ENCODE data around the gene DYRK2.
A peak's percentile ranks its signal among the peaks of the same experiment; 100 is the strongest.

DYRK2 gene

DNA sequence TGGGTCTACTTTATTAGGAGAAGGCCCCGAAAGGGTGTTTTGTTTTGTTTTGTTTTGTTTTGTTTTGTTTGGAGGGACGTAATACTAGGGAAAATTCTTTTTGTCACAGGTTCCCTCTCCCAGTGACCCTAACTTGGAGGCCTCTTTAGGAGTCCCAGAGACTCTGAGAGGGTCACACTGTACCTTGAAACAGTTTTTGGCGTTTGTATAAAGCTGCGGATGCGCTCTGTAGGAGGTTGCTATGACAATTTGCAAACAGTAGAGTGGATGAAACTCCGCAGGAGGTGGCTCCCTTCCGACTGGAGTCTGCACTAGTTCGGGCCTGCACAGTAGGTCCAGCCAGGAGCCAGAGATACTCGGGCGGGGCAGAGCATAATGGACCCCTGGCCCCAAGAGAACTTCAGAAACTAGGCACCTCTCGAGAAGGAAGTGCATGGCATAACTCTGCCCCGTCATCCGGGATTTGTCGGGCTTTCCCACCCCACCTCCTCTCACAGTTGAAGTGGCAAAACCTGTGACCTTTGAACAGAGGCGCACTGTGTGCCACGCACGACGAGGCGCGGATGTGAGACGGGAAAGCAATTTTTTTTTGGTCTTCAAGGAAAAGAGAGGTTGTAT, 1.3 kb upstream of the DYRK2 start:
- no peak for DNase-seq

- peak; percentile 78 for DNase-seq
Observed at GRCh38 chr12:67647799-67648520, 585 bp upstream of the DYRK2 start.

DNA sequence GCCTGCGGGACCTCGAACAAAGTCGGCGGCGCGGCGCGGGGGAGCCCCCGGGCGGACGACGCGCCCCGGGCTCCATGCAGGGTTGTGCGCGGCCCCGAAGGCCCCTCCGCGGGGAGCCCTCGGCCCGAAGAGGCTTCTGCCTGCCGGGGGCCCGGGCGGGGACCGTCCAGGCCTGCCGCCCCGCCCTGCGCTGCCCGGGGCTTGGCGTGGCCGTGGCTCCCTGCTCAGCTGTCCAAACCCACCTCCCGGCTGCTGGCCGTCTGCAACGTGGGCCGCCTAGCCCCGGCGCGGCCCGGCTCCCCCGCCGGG, 670 bp downstream of the DYRK2 start:
- DNase-seq = no peak

DNA sequence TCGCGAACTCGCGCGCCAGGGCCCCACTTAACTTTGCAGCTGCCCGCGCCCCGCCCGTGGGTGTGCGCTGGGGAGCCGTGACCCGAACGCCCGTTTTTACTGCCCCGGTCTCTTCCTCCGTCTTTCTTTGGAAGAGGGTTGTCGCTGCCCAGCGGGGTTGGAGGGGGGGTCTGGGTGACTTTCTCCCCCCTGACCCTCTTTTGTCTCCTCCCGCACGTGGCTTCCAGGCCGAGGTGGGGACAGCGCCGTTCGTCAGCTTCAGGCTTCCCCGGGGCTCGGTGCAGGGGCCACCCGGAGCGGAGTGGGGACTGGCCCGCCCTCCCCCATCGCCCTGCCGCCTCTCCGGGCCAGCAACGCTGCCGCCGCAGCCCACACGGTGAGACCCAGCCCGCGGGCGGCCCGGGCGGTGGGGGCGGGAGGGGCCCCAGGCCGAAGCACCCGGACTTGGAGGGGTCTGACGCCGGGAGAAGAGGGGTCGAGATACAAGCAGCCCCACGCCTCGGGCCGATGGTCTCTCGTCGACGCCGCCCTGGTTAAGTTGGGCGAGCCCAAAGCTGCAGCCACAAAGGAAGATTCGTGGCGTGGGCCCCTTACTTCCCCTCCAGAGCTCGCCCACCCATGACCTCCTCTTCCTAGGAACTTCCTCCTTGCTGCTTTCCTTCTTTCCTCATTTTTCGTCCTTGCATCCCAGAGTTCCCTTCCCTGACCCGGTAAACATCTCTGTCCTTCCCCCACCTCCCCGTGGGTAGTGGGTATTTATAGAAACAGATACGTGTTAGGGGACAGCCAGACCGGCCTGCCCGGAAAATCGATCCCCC, 1.2 kb downstream of the DYRK2 start:
- no peak for DNase-seq

- DNase-seq = no peak
Observed at GRCh38 chr12:67650388-67651131, 2.0 kb downstream of the DYRK2 start.

DNA sequence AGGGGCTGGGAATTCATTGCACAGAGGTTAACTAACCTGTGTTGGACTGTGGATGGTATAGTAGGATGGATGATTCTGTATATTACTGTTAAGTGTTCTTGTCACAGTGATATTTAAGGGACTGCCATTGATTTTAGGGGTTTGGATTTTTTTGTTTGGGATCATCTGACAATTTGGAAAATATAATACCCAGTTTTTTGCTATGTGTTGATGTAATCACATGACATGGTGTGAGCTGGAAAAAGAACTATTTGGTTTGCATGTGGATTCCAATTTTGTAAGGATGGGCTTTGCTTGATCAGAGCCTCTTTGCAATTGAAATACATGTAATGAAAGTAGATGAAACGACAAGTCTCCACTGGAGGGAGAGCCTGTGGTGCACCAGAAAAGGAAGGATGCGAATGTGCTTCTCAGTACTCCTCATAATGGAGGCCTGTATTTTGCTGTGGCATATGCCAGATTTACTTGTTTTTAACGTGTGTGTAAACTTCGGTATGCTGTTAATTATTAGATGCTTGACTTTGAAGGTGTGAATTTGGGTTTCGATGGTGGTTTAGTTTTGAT, 2.7 kb downstream of the DYRK2 start:
- no peak for DNase-seq

DNA sequence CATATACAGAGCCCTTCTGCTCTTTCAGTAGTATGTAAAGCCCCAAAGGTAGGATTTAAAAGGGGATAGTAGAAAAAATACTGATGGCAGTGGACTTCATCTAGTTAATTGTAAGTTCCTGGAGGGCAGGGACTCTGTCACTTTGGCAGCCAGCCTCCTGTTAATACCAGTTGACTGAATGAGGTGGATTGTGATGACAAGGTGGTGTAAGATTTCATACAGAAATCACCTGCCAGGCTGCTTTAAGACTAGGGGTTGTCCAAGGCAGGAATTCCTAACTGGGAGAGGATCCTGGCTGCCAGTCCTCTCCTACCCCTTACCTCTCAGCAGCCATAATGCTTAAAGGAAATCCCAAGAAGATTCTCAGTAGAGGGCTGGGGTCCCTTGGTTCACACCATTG, 7.3 kb downstream of the DYRK2 start:
- DNase-seq = no peak

DNA sequence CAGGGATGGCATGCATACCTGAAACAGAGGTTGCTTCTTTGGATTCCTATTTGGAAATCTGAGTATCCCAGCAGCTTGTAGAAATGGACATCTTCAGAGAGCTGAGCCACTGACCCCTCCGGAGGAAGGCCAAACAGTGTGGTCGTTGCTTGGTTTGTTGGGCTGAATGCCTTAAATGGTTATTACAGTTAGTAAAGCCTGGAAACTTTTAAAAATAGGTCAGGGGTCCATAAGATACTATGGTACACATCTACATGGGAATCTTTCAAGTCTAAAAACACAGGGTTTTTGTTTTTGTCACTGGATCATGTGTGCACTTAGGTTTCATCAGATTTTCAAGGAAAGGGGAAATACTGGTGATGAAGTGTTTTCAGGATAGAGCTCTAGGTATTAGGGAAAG, 7.7 kb downstream of the DYRK2 start:
- no peak for DNase-seq

DNA sequence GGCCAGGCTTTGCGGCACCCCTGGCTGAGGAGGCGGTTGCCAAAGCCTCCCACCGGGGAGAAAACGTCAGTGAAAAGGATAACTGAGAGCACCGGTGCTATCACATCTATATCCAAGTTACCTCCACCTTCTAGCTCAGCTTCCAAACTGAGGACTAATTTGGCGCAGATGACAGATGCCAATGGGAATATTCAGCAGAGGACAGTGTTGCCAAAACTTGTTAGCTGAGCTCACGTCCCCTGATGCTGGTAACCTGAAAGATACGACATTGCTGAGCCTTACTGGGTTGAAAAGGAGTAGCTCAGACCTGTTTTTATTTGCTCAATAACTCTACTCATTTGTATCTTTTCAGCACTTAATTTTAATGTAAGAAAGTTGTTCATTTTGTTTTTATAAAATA, 9.9 kb downstream of the DYRK2 start:
- DNase-seq = no peak

DNA sequence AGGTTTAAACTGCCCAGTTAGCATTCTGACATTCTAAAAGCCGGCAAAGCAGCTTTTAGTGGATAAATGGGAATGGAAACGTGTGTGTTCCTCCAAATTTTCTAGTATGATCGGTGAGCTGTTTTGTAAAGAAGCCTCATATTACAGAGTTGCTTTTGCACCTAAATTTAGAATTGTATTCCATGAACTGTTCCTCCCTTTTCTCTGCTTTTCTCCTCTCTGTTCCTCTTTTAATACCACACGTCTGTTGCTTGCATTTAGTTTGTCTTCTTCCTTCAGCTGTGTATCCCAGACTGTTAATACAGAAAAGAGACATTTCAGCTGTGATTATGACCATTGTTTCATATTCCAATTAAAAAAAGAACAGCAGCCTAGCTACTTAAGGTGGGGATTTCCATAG, 10.7 kb downstream of the DYRK2 start:
- DNase-seq = no peak

GRCh38 chr12:67661311-67662021, 12.9 kb downstream of the DYRK2 start:
- no peak for DNase-seq

- DNase-seq = no peak
Observed at GRCh38 chr12:67662910-67663538, 14.5 kb downstream of the DYRK2 start.

DNA sequence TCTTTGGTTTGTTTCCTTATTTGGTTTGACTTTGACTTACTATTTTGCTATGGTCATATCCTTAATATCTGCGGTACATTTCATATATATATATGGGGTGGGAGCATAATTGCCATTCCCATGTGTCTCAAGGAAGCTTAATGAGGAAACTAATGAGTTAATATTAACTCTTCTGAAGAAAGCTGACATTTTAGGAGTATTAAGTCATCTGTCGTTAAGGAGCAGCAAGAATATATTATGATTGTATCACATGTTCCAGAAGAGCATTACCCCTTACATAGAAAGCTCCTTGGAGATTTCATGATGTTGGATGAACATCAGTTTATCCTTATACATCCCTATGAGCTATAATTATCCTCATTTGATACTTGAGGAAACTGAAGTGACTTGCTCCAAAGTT, 15.6 kb downstream of the DYRK2 start:
- DNase-seq = no peak

GRCh38 chr12:67665679-67666078, 17.1 kb downstream of the DYRK2 start:
- DNase-seq = no peak

DNA sequence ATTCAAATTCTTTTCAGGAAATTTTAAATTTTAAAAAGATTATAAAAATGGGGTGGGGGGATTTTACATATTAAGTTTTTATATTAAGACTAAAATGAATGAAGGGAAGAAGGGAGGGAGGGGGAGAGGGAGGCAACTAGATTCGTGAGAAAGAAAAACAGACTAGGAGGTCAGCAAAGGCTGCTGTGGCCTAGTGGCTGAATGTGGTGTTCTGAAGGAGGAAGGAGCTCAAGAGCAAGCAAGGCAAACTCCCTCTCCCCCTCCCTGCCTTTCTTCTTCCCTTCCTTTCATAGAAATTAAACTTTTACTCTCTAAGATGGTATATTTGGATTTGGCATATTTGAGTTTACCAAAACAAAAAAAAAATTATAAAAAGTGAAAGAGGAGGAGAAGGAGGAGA, 18.1 kb downstream of the DYRK2 start:
- DNase-seq = no peak

DNA sequence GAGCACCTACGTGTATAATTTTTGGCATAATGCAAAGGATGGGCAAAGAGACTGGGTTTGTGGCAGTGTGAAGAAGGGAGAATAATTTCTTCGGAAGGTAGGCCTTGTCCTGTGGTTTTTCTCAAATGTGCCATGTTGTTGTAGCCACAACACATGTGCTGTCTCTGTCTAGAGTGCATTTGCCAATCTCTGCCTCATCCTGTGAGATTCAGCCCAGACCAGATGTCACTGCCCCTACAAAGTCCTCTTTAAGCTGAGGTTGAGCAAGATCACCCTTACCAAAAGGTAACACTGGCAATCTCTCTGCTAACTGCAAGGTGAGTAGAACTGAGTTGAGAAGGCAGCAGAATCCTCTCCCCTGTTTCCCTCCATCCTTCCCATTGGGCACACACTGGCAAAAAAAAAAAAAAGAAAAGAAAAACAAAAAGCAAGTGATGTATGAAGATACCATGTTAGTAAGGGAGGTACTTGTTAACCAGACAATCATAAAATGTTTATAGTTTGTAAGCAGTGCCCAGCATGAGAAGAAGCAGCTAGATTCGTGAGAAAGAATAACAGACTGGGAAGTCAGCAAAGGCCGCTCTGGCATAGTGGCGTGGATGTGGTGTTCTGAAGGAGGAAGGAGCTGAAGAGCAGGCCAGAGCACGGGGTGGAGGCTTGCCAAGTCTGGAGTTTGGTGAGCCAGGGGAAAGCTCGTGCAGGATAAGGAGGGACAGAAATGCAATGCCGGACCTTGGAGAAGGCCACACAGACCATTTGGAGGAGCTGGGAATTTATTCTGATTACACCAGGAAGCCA, 18.9 kb downstream of the DYRK2 start:
- no peak for DNase-seq

DNA sequence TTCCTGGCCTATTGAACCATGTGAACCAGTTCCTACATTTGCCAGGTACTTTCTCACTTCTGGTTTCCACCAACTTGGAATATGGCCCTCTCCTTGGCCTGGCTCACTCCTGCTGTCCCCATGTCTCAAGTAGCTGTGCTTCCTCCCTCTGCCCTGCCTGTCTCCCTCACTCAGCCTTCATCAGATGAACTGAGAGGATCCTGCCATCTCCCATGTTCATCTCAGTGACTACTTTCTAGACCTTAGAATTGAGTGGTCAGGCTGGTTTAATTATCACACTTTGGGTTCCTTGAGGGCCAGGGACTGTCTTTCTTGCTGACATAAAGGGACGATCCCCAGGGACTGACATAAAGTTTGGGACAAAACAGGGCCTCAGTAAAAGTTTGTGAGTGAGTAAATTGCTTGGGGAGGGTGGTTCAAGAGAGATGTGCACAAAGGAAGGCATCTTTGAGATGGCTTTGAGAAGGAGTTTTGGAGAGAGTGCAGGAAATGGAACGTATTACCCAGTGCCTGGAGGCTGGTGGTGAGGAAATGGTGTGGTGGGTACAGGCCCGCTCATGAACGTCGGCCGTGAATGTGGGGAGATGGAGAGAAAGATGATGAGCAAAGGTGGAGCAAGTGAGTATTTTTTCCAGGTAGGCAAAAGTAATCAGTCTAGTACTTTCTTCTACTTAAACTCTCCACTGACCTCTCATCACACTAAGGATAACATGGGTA, 20.8 kb downstream of the DYRK2 start:
- DNase-seq = no peak

- DNase-seq = no peak
Observed at GRCh38 chr12:67669934-67670631, 21.5 kb downstream of the DYRK2 start.

DNA sequence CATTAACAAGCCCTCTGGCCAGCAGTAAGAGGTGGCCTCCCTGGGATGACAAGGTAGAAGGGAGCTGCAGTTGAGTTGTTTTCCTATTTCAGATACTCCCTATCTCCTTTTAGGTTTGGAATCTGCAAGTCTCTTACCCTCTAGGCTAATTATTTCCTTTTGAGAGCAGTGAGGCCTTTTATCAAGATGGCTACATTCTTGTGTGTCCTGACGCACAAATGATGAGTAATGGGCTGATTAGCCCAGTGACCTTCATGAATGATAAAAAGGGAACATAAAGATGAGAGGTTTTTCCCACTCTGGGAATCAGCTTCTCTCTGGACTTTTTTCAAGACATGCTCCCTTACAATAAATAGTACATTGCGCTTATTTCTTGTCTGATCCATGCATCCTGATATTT, 22.9 kb downstream of the DYRK2 start:
- no peak for DNase-seq

- no peak for DNase-seq
Observed at GRCh38 chr12:67671892-67672291, 23.3 kb downstream of the DYRK2 start.

All from NCI-H1417 treated with DMSO at 0.1 percent for 48 hours (cell line).